Skeletal muscle tissue (tissue), 4 donors: ENCODE measurements around the gene RPRD1B. TPM values are rescaled to one million over a fixed set of nuclear protein-coding genes. Genes with fewer than 3 reads are reported as not detected.

Experiments
- H3K27ac ChIP-seq: one replicate; pipeline ENCODE4 v1.7.0; 2013; ENCODE audit warnings: mild to moderate bottlenecking, low read depth, low read length, inconsistent platforms
- H3K27me3 ChIP-seq, 3 donors: one replicate each; pipeline ENCODE4 v1.7.0; 2013; ENCODE audit warnings: low read length in 3 of 3; ENCODE audit not compliant: control insufficient read depth in 3 of 3, insufficient read depth in 3 of 3
- H3K36me3 ChIP-seq, 3 donors: one replicate each; pipeline ENCODE4 v1.7.0; 2013; ENCODE audit warnings: low read length in 3 of 3; ENCODE audit not compliant: control insufficient read depth in 3 of 3, insufficient read depth in 3 of 3
- H3K4me1 ChIP-seq, 3 donors: one replicate each; pipeline ENCODE4 v1.7.0; 2013; ENCODE audit warnings: low read length in 3 of 3, mild to moderate bottlenecking in 3 of 3; ENCODE audit not compliant: control insufficient read depth in 3 of 3, insufficient read depth in 3 of 3
- H3K4me3 ChIP-seq, 3 donors: one replicate each; pipeline ENCODE4 v1.7.0; 2013; ENCODE audit warnings: low read length in 3 of 3
- H3K9ac ChIP-seq, 3 donors: one replicate each; pipeline ENCODE4 v1.7.0; 2013; ENCODE audit warnings: low read length in 3 of 3, mild to moderate bottlenecking in 3 of 3, moderate library complexity in 2 of 3, low read depth in 1 of 3
- H3K9me3 ChIP-seq, 3 donors: one replicate each; pipeline ENCODE4 v1.7.0; 2013; ENCODE audit warnings: low read length in 3 of 3; ENCODE audit not compliant: control insufficient read depth in 3 of 3
- total RNA-seq: library from RNA; depleted of rRNA; stranded (reverse); fragments of >200 nt; gene quantifications from one replicate; pipeline ENCODE4 v1.2.3, GENCODE V29; 2014
- donor health status: Osteomylitis.

RPRD1B gene
- total RNA-seq, 1 donor from 2014 or later, result 35.5 TPM

DNA sequence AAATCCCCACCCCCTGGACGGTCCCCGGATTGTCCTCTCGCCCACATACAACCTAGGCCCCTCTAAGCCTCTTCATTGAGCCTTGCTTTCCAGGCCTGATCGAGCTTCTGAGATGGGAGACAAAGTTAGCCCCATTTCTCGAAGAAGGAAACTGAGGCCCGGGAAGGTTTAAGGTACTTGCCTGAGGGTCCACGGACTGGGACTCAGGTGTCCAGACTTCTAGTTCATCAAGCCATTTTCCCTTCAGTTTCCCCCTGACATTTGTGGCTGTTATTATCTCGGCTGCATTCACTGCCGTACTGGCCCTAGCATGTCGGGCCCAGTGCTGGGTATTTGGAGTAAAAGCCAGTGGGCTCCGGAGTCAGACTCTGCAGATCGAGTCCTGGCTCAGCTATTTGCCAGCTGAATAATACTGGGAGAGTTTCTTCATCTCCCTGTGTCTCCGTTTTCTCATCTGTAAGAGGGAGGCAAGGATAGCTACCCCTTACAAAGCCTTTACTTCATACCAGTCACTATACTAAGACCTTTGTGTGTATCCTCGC is 633 bp downstream of the RPRD1B start:
- peaks cover 0 to 15% (median 4%) of the 10 kb centered on the region in 3 donors for H3K36me3 ChIP-seq
- H3K9me3 ChIP-seq, result no peaks in the 10 kb centered on the region
- peaks cover 39 to 62% (median 42%) of the 10 kb centered on the region in 3 donors for H3K4me1 ChIP-seq
- peak overlapping the region; percentile 94 for H3K27ac ChIP-seq
- peak overlapping the region; percentile 99 for H3K9ac ChIP-seq
- no peaks in the 10 kb centered on the region for H3K27me3 ChIP-seq
- H3K4me3 ChIP-seq, result peak overlapping the region; percentile 96 to 99 (median 98)

DNA sequence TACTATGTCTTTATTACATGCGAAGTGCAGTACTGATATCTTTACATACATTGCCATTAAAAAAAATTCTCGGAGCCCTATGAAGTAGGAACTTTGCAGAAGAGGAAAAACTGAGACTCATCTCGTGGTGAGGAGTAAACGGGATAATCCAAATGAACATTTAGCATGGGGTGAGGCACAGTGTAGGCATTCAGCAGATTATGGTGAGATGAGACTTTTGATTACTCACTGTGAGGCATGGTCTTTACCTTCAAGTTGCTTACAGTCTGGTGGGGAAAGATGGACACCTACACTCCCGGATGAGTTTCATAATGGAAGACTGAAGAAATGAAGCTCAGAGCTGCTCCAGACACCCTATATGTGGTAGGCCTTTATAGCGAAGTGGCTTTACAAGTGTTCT is 1.4 kb downstream of the RPRD1B start:
- Histone ChIP-seq H3K36me3 (peaks cover 0 to 15% (median 4%) of the 10 kb centered on the region in 3 donors), H3K4me1 (peaks cover 39 to 62% (median 42%) of the 10 kb centered on the region in 3 donors), H3K9me3 (no peaks in the 10 kb centered on the region), H3K27ac (peak overlapping the region; percentile 94), H3K27me3 (no peaks in the 10 kb centered on the region), H3K4me3 (peak overlapping the region; percentile 96 to 99 (median 98)), H3K9ac (peak overlapping the region; percentile 99)

DNA sequence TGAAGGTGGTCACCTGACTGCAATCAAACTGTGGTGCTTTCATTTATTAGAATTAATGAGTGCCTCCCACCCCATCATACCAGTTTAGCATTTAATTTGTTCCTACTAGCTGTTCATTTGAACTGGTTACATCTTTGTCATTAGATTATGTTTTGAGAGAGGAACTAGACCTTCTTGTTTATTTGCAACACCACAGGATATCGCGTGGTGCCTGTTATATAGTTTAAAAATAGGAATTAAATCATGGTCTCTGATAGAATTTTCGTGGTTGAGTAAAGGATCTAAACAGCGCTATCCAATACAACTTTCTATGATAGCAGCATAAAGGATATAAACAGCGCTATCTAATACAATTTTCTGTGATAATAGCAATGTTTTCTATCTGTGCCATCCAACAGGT is 2.8 kb downstream of the RPRD1B start:
- Histone ChIP-seq H3K4me1 (peaks cover 37 to 53% (median 37%) of the 10 kb centered on the region in 3 donors), H3K27me3 (no peaks in the 10 kb centered on the region), H3K4me3 (no peak overlapping the region), H3K9me3 (no peaks in the 10 kb centered on the region), H3K9ac (no peak overlapping the region), H3K36me3 (peaks cover 0 to 24% (median 4%) of the 10 kb centered on the region in 3 donors), H3K27ac (no peak overlapping the region)

DNA sequence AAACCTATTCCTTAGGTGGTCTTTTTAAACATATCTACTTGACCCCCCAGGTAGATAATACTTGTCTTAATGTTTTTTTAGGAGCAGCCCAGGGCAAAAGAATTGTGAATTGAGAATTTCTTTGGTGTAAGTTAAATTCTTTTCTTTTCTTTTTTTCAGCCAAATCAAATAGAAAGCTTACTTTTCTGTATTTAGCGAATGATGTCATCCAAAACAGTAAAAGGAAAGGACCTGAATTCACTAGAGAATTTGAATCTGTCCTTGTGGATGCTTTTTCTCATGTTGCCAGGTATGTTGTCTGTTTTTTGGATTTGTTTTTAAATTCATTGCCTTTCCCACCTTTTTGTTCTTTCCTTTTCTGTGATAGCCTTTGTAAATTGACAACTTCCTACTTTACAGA is 6.7 kb downstream of the RPRD1B start:
- H3K27me3 ChIP-seq, result no peaks in the 10 kb centered on the region
- H3K9me3 ChIP-seq, result no peaks in the 10 kb centered on the region
- peaks cover 18 to 39% (median 18%) of the 10 kb centered on the region in 3 donors for H3K4me1 ChIP-seq
- no peak overlapping the region for H3K9ac ChIP-seq
- H3K4me3 ChIP-seq, result no peak overlapping the region
- H3K36me3 ChIP-seq, result peaks cover 8 to 36% (median 26%) of the 10 kb centered on the region in 3 donors
- no peak overlapping the region for H3K27ac ChIP-seq

DNA sequence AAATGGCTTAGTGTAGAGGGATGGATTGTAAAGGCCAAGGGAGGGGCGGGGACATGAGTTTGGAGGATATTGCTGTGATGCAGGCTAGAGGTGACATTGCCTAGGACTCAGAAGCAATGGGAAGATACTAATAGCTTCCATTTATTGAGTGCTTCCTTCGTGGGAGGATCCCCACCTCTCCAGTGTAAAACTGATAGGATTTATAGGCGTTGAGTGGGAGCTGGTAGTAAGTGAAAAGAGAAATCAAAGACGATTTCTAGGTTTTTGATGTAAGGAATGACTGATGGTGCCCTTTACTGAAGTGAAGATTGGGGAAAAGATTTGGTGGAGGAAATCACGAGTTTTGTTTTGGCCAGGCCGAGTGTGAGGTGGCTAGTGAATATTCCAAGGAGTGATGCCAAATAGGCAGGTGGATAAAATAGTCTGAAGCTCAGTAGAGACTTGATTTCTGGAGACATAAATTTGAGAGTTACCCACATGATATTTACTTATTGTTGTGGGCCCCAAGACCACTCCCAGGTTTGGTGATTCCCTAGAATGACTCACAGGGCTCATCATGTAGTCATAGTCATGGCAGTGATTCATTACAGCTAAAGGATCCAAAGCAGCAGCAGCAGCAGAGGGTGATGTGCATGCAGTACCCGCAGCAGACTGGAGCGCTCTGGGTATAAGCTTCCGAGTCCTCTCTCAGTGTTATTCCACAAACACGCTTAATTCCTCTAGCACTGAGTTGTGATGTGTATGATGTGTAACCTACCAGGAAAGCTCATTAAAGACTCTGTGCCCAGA is 10.2 kb downstream of the RPRD1B start:
- H3K4me1 ChIP-seq, result peaks cover 10 to 28% (median 11%) of the 10 kb centered on the region in 3 donors
- no peak overlapping the region for H3K27ac ChIP-seq

GRCh38 chr20:38044685-38045084 is 11.1 kb downstream of the RPRD1B start:
- Histone ChIP-seq H3K9me3 (no peaks in the 10 kb centered on the region), H3K27me3 (no peaks in the 10 kb centered on the region), H3K4me3 (no peak overlapping the region), H3K27ac (no peak overlapping the region), H3K36me3 (peaks cover 8 to 37% (median 25%) of the 10 kb centered on the region in 3 donors), H3K9ac (no peak overlapping the region), H3K4me1 (peaks cover 11 to 33% (median 15%) of the 10 kb centered on the region in 3 donors)

More for the DNA sequence above, 10.2 kb downstream of the RPRD1B start:
- Histone ChIP-seq H3K9me3 (no peaks in the 10 kb centered on the region), H3K27me3 (no peaks in the 10 kb centered on the region), H3K4me3 (no peak overlapping the region), H3K9ac (no peak overlapping the region), H3K36me3 (peaks cover 8 to 34% (median 24%) of the 10 kb centered on the region in 3 donors)

GRCh38 chr20:38046572-38046971 is 13.0 kb downstream of the RPRD1B start:
- Histone ChIP-seq H3K9ac (no peak overlapping the region), H3K27me3 (no peaks in the 10 kb centered on the region), H3K4me1 (peaks cover 19 to 48% (median 22%) of the 10 kb centered on the region in 3 donors), H3K9me3 (no peaks in the 10 kb centered on the region), H3K36me3 (peaks cover 13 to 51% (median 21%) of the 10 kb centered on the region in 3 donors), H3K27ac (no peak overlapping the region), H3K4me3 (no peak overlapping the region)

DNA sequence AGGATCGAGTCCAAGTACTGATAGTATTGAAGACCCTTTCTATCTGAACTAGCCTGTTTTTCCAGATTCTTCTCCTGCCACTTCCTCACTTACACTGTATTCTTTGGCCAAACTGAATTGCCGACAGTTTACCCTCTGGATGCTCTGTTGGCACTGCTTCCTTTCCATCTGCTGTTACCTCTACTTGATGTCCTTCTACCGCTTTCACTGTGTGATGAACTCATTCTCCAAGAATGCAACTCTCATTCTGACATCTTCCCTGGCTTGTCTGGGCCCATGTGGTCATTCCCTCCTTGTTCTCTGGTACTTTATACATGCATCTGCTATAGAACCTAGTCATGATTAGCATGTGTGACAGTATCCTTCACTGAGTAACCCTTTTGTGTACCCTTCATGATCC is 16.3 kb downstream of the RPRD1B start:
- H3K27ac ChIP-seq, result peak overlapping the region; percentile 28
- no peaks in the 10 kb centered on the region for H3K9me3 ChIP-seq
- H3K27me3 ChIP-seq, result no peaks in the 10 kb centered on the region
- H3K36me3 ChIP-seq, result peaks cover 7 to 28% (median 8%) of the 10 kb centered on the region in 3 donors
- peak overlapping the region in 1 of 3 donors; percentile 28 for H3K9ac ChIP-seq
- H3K4me1 ChIP-seq, result peaks cover 16 to 43% (median 24%) of the 10 kb centered on the region in 3 donors
- no peak overlapping the region for H3K4me3 ChIP-seq

GRCh38 chr20:38050686-38051085 is 17.1 kb downstream of the RPRD1B start:
- Histone ChIP-seq H3K27ac (peak overlapping the region; percentile 28), H3K4me1 (peaks cover 16 to 43% (median 24%) of the 10 kb centered on the region in 3 donors), H3K9me3 (no peaks in the 10 kb centered on the region), H3K9ac (no peak overlapping the region), H3K27me3 (no peaks in the 10 kb centered on the region), H3K36me3 (peaks cover 7 to 25% (median 8%) of the 10 kb centered on the region in 3 donors), H3K4me3 (no peak overlapping the region)

GRCh38 chr20:38052870-38053269 is 19.3 kb downstream of the RPRD1B start:
- Histone ChIP-seq H3K9ac (peak overlapping the region in 1 of 3 donors; percentile 5), H3K4me3 (no peak overlapping the region), H3K9me3 (no peaks in the 10 kb centered on the region), H3K36me3 (peaks cover 8 to 26% (median 8%) of the 10 kb centered on the region in 3 donors), H3K4me1 (peaks cover 10 to 31% (median 20%) of the 10 kb centered on the region in 3 donors), H3K27me3 (no peaks in the 10 kb centered on the region), H3K27ac (no peak overlapping the region)
